ENCODE results near the gene ZMIZ1.
A peak's percentile ranks its signal among the peaks of the same experiment; 100 is the strongest.

ZMIZ1 gene

GRCh38 chr10:79287973-79288723 is 219.4 kb downstream of the ZMIZ1 start:
- peaks cover 78 to 99% of the 10 kb centered on the region in 2 experiments for H3K36me3 ChIP-seq (ENCODE audit: control insufficient read depth in 1 of 2, insufficient read depth in 2 of 2, low read depth in 1 of 2, low read length in 2 of 2)
- no peak overlapping the region for H3K27ac ChIP-seq (ENCODE audit: low read length, poor library complexity, severe bottlenecking)
- no peak overlapping the region for H2BK120ac ChIP-seq (ENCODE audit: low read depth, low read length)
- no peaks in the 10 kb centered on the region for H3K27me3 ChIP-seq (ENCODE audit: control insufficient read depth in 1 of 2, insufficient read depth in 1 of 2, low read length in 2 of 2)
- H3K4ac ChIP-seq (ENCODE audit: low read depth in 1 of 2, low read length in 2 of 2) = no peak overlapping the region
- no peak for DNase-seq
- H3K4me1 ChIP-seq (ENCODE audit: control insufficient read depth, insufficient read depth, low read depth, low read length) = peaks cover 36% of the 10 kb centered on the region
- peak overlapping the region in 1 of 2 experiments; percentile 30 for H3K18ac ChIP-seq (ENCODE audit: low read depth in 1 of 2, low read length in 2 of 2)
- no peak overlapping the region for H3K4me2 ChIP-seq (ENCODE audit: low read length, poor library complexity, severe bottlenecking)
- H3K9me3 ChIP-seq (ENCODE audit: control insufficient read depth, low read length) = no peaks in the 10 kb centered on the region
- H2AFZ ChIP-seq (ENCODE audit: low read depth, low read length) = no peak overlapping the region
- H3K4me3 ChIP-seq (ENCODE audit: insufficient read depth in 1 of 2, low read depth in 1 of 2, low read length in 2 of 2) = no peak overlapping the region
- 85% methylated on average over 15 of the region's 15 CpGs for WGBS
- no peak overlapping the region for H2BK15ac ChIP-seq (ENCODE audit: low read depth, poor library complexity, severe bottlenecking)
- H4K91ac ChIP-seq (ENCODE audit: low read length) = no peak overlapping the region
- H2BK5ac ChIP-seq (ENCODE audit: low read depth, low read length, poor library complexity, severe bottlenecking) = no peak overlapping the region
- no peak overlapping the region for H3K9ac ChIP-seq (ENCODE audit: low read length)
- H3K23ac ChIP-seq (ENCODE audit: low read length in 2 of 2) = no peak overlapping the region
- no peak overlapping the region for H2BK12ac ChIP-seq (ENCODE audit: low read length in 2 of 2)
- H3K14ac ChIP-seq (ENCODE audit: low read length in 2 of 2) = peak overlapping the region in 1 of 2 experiments; percentile 61
- peaks cover 29% of the 10 kb centered on the region for H3K79me1 ChIP-seq (replicated peaks; ENCODE audit: low read length, poor library complexity, severe bottlenecking)
- H4K8ac ChIP-seq (ENCODE audit: low read length) = no peak overlapping the region
- no peak overlapping the region for H2AK5ac ChIP-seq (ENCODE audit: low read length, severe bottlenecking)

- 91% methylated on average over 6 of the region's 6 CpGs for WGBS
- no peak overlapping the region for H3K23ac ChIP-seq (ENCODE audit: low read length in 2 of 2)
- no peaks in the 10 kb centered on the region for H3K9me3 ChIP-seq (ENCODE audit: control insufficient read depth, low read length)
- peaks cover 94 to 97% of the 10 kb centered on the region in 2 experiments for H3K36me3 ChIP-seq (ENCODE audit: control insufficient read depth in 1 of 2, insufficient read depth in 2 of 2, low read depth in 1 of 2, low read length in 2 of 2)
- peaks cover 32% of the 10 kb centered on the region for H3K4me1 ChIP-seq (ENCODE audit: control insufficient read depth, insufficient read depth, low read depth, low read length)
- no peaks in the 10 kb centered on the region for H3K27me3 ChIP-seq (ENCODE audit: control insufficient read depth in 1 of 2, insufficient read depth in 1 of 2, low read length in 2 of 2)
- H3K18ac ChIP-seq (ENCODE audit: low read depth in 1 of 2, low read length in 2 of 2) = no peak overlapping the region
- no peak overlapping the region for H3K14ac ChIP-seq (ENCODE audit: low read length in 2 of 2)
- no peak overlapping the region for H2AK5ac ChIP-seq (ENCODE audit: low read length, severe bottlenecking)
- no peak overlapping the region for H2BK120ac ChIP-seq (ENCODE audit: low read depth, low read length)
- no peak overlapping the region for H3K9ac ChIP-seq (ENCODE audit: low read length)
- H3K79me1 ChIP-seq (replicated peaks; ENCODE audit: low read length, poor library complexity, severe bottlenecking) = peaks cover 24% of the 10 kb centered on the region
- H3K4ac ChIP-seq (ENCODE audit: low read depth in 1 of 2, low read length in 2 of 2) = no peak overlapping the region
- H2BK5ac ChIP-seq (ENCODE audit: low read depth, low read length, poor library complexity, severe bottlenecking) = no peak overlapping the region
- DNase-seq = no peak
- no peak overlapping the region for H3K4me3 ChIP-seq (ENCODE audit: insufficient read depth in 1 of 2, low read depth in 1 of 2, low read length in 2 of 2)
- H3K4me2 ChIP-seq (ENCODE audit: low read length, poor library complexity, severe bottlenecking) = no peak overlapping the region
- H3K27ac ChIP-seq (ENCODE audit: low read length, poor library complexity, severe bottlenecking) = no peak overlapping the region
- no peak overlapping the region for H2BK12ac ChIP-seq (ENCODE audit: low read length in 2 of 2)
- H2BK15ac ChIP-seq (ENCODE audit: low read depth, poor library complexity, severe bottlenecking) = no peak overlapping the region
- H4K91ac ChIP-seq (ENCODE audit: low read length) = no peak overlapping the region
- no peak overlapping the region for H4K8ac ChIP-seq (ENCODE audit: low read length)
- H2AFZ ChIP-seq (ENCODE audit: low read depth, low read length) = no peak overlapping the region
Measured at GRCh38 chr10:79289801-79290200, 221.0 kb downstream of the ZMIZ1 start.

GRCh38 chr10:79292026-79292766 is 223.4 kb downstream of the ZMIZ1 start:
- no peak overlapping the region for H2BK120ac ChIP-seq (ENCODE audit: low read depth, low read length)
- H4K8ac ChIP-seq (ENCODE audit: low read length) = no peak overlapping the region
- no peak overlapping the region for H2BK15ac ChIP-seq (ENCODE audit: low read depth, poor library complexity, severe bottlenecking)
- H2BK5ac ChIP-seq (ENCODE audit: low read depth, low read length, poor library complexity, severe bottlenecking) = no peak overlapping the region
- no peak overlapping the region for H3K4me2 ChIP-seq (ENCODE audit: low read length, poor library complexity, severe bottlenecking)
- H3K27me3 ChIP-seq (ENCODE audit: control insufficient read depth in 1 of 2, insufficient read depth in 1 of 2, low read length in 2 of 2) = no peaks in the 10 kb centered on the region
- H3K14ac ChIP-seq (ENCODE audit: low read length in 2 of 2) = no peak overlapping the region
- peaks cover 38% of the 10 kb centered on the region for H3K79me1 ChIP-seq (replicated peaks; ENCODE audit: low read length, poor library complexity, severe bottlenecking)
- H3K23ac ChIP-seq (ENCODE audit: low read length in 2 of 2) = no peak overlapping the region
- H3K4me1 ChIP-seq (ENCODE audit: control insufficient read depth, insufficient read depth, low read depth, low read length) = peaks cover 11% of the 10 kb centered on the region
- H3K4ac ChIP-seq (ENCODE audit: low read depth in 1 of 2, low read length in 2 of 2) = no peak overlapping the region
- no peak overlapping the region for H3K18ac ChIP-seq (ENCODE audit: low read depth in 1 of 2, low read length in 2 of 2)
- no peak overlapping the region for H3K9ac ChIP-seq (ENCODE audit: low read length)
- no peaks in the 10 kb centered on the region for H3K9me3 ChIP-seq (ENCODE audit: control insufficient read depth, low read length)
- no peak overlapping the region for H2BK12ac ChIP-seq (ENCODE audit: low read length in 2 of 2)
- no peak overlapping the region for H4K91ac ChIP-seq (ENCODE audit: low read length)
- no peak overlapping the region for H3K4me3 ChIP-seq (ENCODE audit: insufficient read depth in 1 of 2, low read depth in 1 of 2, low read length in 2 of 2)
- H3K36me3 ChIP-seq (ENCODE audit: control insufficient read depth in 1 of 2, insufficient read depth in 2 of 2, low read depth in 1 of 2, low read length in 2 of 2) = peaks cover 92 to 97% of the 10 kb centered on the region in 2 experiments
- WGBS = 96% methylated on average over 14 of the region's 14 CpGs
- no peak overlapping the region for H2AFZ ChIP-seq (ENCODE audit: low read depth, low read length)
- no peak for DNase-seq
- H2AK5ac ChIP-seq (ENCODE audit: low read length, severe bottlenecking) = no peak overlapping the region
- no peak overlapping the region for H3K27ac ChIP-seq (ENCODE audit: low read length, poor library complexity, severe bottlenecking)

Data from mesenchymal stem cell (in vitro differentiated cells and primary cell).